NCI-H1930 (cell line): Measurements from ENCODE around the gene CDK18.
"Not testable (repeated sequence)": the region's sequence is repeated elsewhere in the genome, so short reads cannot be mapped to it uniquely, and the experiment has no call there.

Source experiments
- DNase-seq, 2 experiments: peaks; one replicate each; lab custom pipeline; 2025; lab: John Stamatoyannopoulos, UW

Gene CDK18

GRCh38 chr1:205481218-205481617 is 23.3 kb upstream of the CDK18 start:
- DNase-seq = no peak

- DNase-seq = no peak
These were observed 22.8 kb upstream of the CDK18 start for GRCh38 chr1:205481629-205482151.

DNA sequence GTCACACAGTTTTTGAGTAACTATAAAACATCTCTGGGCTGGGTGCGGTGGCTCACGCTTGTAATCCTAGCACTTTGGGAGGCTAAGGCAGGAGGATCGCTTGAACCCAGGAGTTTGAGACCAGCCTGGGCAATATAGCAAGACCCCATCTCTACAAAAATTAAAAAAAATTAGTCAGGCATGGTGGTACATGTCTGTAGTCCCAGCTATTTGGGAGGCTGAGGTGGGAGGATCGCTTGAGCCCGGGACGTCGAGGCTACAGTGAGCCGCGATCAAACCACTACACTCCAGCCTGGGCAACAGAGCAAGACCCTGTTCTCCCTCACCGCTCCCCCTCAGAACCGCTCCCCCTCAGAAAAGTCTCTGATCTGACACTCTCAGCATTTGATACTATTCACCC is 21.9 kb upstream of the CDK18 start:
- not testable (repeated sequence) for DNase-seq

DNA sequence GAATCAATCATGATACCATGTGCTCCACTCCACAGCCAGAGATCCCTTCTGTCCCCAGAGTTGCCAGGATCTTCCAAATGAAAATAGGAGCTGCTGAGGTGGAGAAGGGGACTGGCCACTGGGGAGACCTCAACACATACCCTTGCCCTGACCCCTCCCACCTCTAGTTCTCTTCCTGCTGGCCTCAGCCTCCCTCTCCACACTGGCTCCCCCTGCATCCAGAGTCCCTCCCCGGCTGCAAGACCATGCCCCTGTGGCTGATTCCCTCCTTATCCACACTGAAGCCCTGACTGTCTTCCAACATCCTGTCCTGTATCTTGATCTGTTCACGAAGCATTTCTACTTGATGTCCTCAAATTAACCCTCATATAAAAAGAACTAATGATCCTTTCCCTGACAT is 21.1 kb upstream of the CDK18 start:
- DNase-seq = no peak

- peak; percentile 41 to 72 for DNase-seq
These were observed 19.2 kb upstream of the CDK18 start for GRCh38 chr1:205484985-205485967.

- no peak for DNase-seq
These were observed 18.2 kb upstream of the CDK18 start for GRCh38 chr1:205486258-205486657.

DNA sequence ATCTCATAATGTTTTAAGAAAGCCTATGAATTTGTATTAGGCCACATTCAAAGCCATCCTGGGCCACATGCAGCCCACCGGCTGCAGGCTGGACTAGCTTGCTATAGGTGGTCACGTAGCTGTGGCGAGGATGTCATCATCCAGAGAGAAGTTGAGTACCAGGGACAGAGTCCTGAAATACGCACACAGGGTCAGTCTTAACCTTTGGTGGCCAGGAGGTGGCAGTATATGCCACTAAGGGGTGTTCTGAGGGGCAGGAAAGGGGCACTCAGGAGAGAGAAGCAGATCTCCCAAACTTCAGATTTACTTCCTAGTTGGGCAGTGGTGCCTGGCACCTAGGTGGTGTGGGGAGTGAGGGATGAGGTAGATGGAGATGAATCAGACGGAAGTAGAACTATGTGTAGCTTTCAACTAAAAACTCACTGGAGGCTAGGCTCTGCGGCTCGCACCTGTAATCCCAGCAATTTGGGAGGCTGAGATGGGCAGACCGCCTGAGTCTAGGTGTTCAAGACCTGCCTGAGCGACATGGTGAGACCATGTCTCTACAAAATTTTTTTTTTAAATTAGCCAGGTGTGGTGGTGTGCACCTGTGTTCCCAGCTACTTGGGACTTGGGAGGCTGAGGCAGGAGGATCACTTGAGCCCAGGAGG is 16.3 kb upstream of the CDK18 start:
- DNase-seq = peak; percentile 17 to 61

- no peak for DNase-seq
These were observed 12.7 kb upstream of the CDK18 start for GRCh38 chr1:205491794-205492193.

DNA sequence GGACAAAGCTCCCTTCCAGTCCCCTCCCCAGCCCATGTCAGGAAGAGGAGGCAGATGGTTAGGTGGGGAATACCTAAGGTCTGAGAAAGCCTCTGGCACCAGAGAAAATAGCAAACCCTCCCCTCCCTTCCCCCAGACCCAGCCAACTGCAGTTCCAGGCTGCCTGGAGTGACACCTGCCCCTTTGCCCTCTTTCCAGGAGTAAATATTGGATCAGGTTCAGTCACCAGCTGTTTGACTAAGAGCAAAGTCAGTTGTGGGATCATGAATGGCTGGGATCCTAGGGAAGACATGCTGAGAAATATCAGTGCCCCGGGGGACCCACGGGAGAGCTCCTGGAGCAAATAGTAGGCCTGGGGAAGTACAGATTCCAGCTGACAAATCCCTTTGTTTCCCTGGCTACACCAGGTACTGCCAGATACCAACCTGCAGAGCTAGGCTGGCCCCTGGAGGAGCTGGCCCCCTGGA is 12.2 kb upstream of the CDK18 start:
- no peak for DNase-seq

DNA sequence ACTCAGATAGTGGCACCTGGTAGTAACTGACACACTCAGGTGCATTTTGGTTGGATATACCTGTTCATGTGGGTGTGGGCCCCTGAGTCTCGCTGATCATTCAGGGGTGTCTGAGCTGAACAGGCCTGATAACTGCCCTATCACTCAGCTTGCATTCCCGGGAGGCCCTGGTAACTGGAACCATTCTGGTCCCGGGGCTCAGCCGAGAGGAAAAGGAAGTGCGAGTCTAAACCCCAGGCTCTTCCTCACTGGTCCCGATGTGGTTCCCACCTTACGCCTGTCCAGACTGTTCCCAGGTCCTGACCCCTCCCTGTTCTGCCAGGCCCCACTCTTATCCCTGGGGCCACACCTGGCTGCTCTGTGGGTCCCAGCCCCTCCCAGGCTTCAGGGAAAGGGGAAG is 11.7 kb upstream of the CDK18 start:
- no peak for DNase-seq

DNA sequence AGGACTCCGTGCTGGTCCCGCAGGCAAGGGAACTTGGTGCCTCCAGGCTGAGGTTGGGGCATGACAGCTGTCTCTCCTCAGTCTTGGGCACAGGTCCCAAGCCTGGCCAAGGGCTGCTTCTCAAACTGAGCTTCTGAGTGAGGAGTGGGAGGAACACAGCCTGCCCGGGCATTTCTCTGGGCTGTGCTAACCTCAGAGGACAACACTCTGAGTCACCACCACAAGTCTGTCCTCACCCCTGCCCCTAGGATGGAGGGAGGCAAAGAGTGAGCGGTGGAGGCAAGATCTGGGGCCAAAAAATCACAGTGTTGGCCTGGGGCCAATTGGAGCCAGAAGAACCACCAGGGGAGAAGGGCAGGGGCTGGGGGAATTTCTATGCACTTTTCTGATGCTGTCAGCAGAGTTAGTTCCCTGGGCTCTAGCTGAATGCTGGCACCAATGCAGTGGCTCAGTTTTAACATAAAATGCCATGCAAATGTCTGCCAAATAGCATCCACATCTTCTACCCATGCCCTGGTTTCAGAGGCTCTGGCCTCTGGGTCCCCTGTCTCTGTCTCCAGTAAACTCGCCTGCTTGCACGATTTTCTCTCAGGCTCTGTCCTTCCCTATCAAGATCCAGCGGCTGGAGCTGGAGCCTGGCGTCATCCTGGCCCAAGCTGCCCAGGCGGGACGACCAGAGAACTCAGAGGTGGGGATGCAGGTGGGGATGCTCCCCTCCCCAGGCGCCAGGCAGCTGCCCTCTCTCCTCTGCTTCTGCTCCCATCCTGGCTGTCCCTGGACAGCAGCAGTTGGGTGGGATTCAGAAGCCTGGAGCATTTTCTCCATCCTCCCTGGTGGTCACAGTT is 11.0 kb upstream of the CDK18 start:
- no peak for DNase-seq

GRCh38 chr1:205494115-205494514 is 10.4 kb upstream of the CDK18 start:
- DNase-seq = no peak

- DNase-seq = no peak
These were observed 9.1 kb upstream of the CDK18 start for GRCh38 chr1:205495237-205495823.

GRCh38 chr1:205496661-205497060 is 7.8 kb upstream of the CDK18 start:
- DNase-seq = no peak

DNA sequence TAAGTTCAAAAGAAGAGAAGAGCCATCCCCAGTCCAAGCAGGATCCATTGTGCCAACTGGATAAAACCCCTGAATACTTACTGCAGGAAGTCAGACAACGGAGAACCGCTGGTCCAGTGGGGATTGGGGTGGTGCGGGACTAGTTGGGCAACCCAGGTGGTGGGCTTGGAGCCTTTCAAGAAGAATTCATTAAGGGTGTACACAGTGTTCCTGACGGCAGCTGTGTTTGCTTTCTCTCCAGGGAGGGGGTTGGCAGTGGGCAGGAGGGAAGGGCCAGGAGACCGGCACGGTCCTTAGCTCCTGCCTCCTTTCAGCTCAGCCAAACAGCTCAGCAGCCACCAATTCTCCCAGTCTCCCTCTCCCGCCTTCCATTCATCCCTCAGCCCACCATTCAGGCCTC is 7.1 kb upstream of the CDK18 start:
- DNase-seq = peak in 1 of 2 experiments; percentile 13

DNA sequence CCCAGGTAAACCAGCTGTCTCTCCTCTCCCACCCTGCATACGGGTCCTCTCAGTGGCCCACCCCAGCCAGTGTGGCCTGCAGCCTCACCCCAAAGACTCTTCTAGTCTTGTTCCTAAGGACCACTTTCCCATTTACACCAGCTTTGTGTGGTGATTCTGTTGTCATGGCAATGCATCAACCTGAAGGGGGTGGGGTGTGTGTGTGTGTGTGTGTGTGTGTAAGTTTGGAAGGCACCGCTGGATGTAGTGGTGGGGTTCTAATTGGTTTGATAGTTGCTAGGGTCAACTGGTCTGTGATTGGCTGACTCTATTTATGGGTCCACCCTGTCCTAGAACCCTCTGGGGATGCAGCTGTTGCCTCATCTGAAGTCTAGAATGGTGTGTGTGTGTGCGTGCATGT is 4.7 kb upstream of the CDK18 start:
- no peak for DNase-seq

GRCh38 chr1:205500240-205501233 is 3.9 kb upstream of the CDK18 start:
- DNase-seq = no peak

DNA sequence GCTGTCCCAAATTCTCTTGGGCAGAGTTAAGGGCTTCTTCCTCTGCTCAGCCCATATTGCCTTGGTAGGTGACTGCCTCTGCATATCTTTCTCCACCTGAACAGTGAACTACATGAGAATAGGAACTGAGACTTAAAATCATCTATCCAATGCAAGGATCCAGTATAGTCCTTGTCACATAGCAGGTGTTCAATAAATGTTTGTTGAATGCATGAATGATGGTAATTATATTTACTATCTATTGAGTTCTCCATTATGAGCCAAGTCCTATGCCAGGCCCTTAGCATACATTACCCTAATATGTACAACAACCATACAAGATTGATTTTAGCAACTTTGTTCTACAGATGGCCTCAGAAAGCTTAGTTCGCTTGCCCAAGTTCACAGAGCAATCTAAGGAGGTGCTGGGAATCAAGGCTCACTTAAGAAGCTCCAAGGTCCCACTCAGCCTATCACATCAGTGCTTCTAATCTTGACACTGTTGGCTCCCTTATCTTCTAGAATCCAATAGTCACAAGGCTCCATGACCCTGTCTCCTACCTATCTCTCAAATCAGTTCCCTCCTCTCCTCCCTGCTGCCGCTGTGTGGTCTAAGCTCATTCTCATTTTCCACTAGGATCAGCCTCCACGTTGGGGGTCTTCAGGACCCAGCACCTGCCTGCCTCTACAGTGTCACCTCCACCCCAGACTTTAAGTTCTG is 2.2 kb upstream of the CDK18 start:
- no peak for DNase-seq

GRCh38 chr1:205502992-205503391 is 1.5 kb upstream of the CDK18 start:
- no peak for DNase-seq
